H9 (cell line): ENCODE data around the gene WWC2. TPM values are rescaled to one million over a fixed set of nuclear protein-coding genes. Genes with fewer than 3 reads are reported as not detected.

Experiments used
- DNase-seq: peaks from one replicate; pipeline ENCODE4 v3.0.0-alpha.2; 2017
- H2AFZ ChIP-seq: one replicate; pipeline ENCODE4 v1.6.1; 2013; ENCODE audit warnings: mild to moderate bottlenecking, low read length, control low read depth, moderate library complexity
- H2AK5ac ChIP-seq: 2 replicates; pipeline ENCODE4 v1.6.1; 2013; ENCODE audit warnings: low read length, control low read depth, mixed read lengths; ENCODE audit not compliant: insufficient read length
- H2BK120ac ChIP-seq: one replicate; pipeline ENCODE4 v1.6.1; 2013; ENCODE audit warnings: low read depth, mild to moderate bottlenecking, low read length, control low read depth, inconsistent platforms; ENCODE audit not compliant: poor library complexity, severe bottlenecking
- H2BK12ac ChIP-seq: 2 replicates; pipeline ENCODE4 v1.6.1; 2013; ENCODE audit warnings: low read length, control low read depth, mixed read lengths, low read depth; ENCODE audit not compliant: insufficient read length
- H2BK15ac ChIP-seq: 2 replicates; pipeline ENCODE4 v1.6.1; 2013; ENCODE audit warnings: low read depth, low read length, control low read depth
- H2BK20ac ChIP-seq: one replicate; pipeline ENCODE4 v1.6.1; 2013; ENCODE audit warnings: low read depth, mild to moderate bottlenecking, low read length, control low read depth, inconsistent platforms; ENCODE audit not compliant: poor library complexity, severe bottlenecking
- H2BK5ac ChIP-seq: 2 replicates; pipeline ENCODE4 v1.6.1; 2013; ENCODE audit warnings: low read length, control low read depth, mixed read lengths; ENCODE audit not compliant: insufficient read length
- H3K14ac ChIP-seq: 2 replicates; pipeline ENCODE4 v1.6.1; 2013; ENCODE audit warnings: low read length, control low read depth; ENCODE audit not compliant: insufficient read depth
- H3K18ac ChIP-seq: 2 replicates; pipeline ENCODE4 v1.6.1; 2013; ENCODE audit warnings: low read depth, mild to moderate bottlenecking, mixed read lengths, low read length, control low read depth; ENCODE audit not compliant: insufficient read length
- H3K23ac ChIP-seq: 2 replicates; pipeline ENCODE4 v1.6.1; 2013; ENCODE audit warnings: low read length, control low read depth, mixed read lengths, low read depth; ENCODE audit not compliant: insufficient read length
- H3K23me2 ChIP-seq: 2 replicates; pipeline ENCODE4 v1.6.1; 2013; ENCODE audit warnings: low read depth, mild to moderate bottlenecking, mixed read lengths, low read length, control low read depth; ENCODE audit not compliant: insufficient read length, poor library complexity, severe bottlenecking
- H3K27ac ChIP-seq: 2 replicates; pipeline ENCODE4 v1.5.1; 2013; ENCODE audit warnings: low read length, control low read depth, mixed read lengths, low read depth; ENCODE audit not compliant: insufficient read length
- H3K27me3 ChIP-seq: 2 replicates; pipeline ENCODE4 v1.6.1; 2013; ENCODE audit warnings: low read length, control low read depth, inconsistent platforms; ENCODE audit not compliant: insufficient read depth
- H3K4ac ChIP-seq: 2 replicates; pipeline ENCODE4 v1.6.1; 2013; ENCODE audit warnings: low read depth, mild to moderate bottlenecking, control low read depth, inconsistent platforms, low read length, moderate library complexity
- H3K4me1 ChIP-seq: 2 replicates; pipeline ENCODE4 v1.6.1; 2013; ENCODE audit warnings: low read length, control low read depth, inconsistent platforms; ENCODE audit not compliant: insufficient read depth
- H3K4me2 ChIP-seq: 2 replicates; pipeline ENCODE4 v1.6.1; 2013; ENCODE audit warnings: low read length, control low read depth, mixed read lengths; ENCODE audit not compliant: insufficient read length, insufficient read depth
- H3K56ac ChIP-seq: 2 replicates; pipeline ENCODE4 v1.6.1; 2013; ENCODE audit warnings: low read depth, mild to moderate bottlenecking, mixed read lengths, low read length, control low read depth; ENCODE audit not compliant: insufficient read length
- H3K79me1 ChIP-seq: 2 replicates; pipeline ENCODE4 v1.6.1; 2013; ENCODE audit warnings: low read depth, mild to moderate bottlenecking, moderate library complexity, low read length, control low read depth, inconsistent platforms; ENCODE audit not compliant: insufficient read depth, poor library complexity, severe bottlenecking
- H3K79me2 ChIP-seq: 2 replicates; pipeline ENCODE4 v1.6.1; 2013; ENCODE audit warnings: low read length, control low read depth, inconsistent platforms; ENCODE audit not compliant: insufficient read depth
- H3K9ac ChIP-seq: 2 replicates; pipeline ENCODE4 v1.6.1; 2013; ENCODE audit warnings: low read length, control low read depth, mixed read lengths; ENCODE audit not compliant: insufficient read length; ENCODE audit errors: extremely low read depth
- H3K9me3 ChIP-seq: one replicate; pipeline ENCODE4 v1.6.1; 2013; ENCODE audit warnings: low read depth, low read length, inconsistent platforms; ENCODE audit not compliant: control insufficient read depth
- H3T11ph ChIP-seq: one replicate; pipeline ENCODE4 v1.6.1; 2013; ENCODE audit warnings: mild to moderate bottlenecking, low read length, control low read depth, inconsistent platforms
- H4K20me1 ChIP-seq: one replicate; pipeline ENCODE4 v1.6.1; 2013; ENCODE audit not compliant: control insufficient read depth, insufficient read length, insufficient read depth
- H4K5ac ChIP-seq: 2 replicates; pipeline ENCODE4 v1.6.1; 2013; ENCODE audit warnings: low read depth, mild to moderate bottlenecking, mixed read lengths, low read length, control low read depth; ENCODE audit not compliant: insufficient read length
- H4K8ac ChIP-seq: replicated peaks from 2 replicates; pipeline ENCODE4 v1.6.1; 2013; ENCODE audit warnings: low read length, control low read depth, mixed read lengths, low read depth; ENCODE audit not compliant: insufficient read length
- H4K91ac ChIP-seq: 2 replicates; pipeline ENCODE4 v1.6.1; 2013; ENCODE audit warnings: low read depth, mild to moderate bottlenecking, moderate library complexity, mixed read lengths, low read length, control low read depth; ENCODE audit not compliant: insufficient read length
- H3K27ac Mint-ChIP-seq, 3 experiments: 2 replicates in 2 of 3; 3 replicates in 1 of 3; pipeline ENCODE4 v1.8.0; 2020 to 2021; ENCODE audit warnings: mixed read lengths in 3 of 3, mild to moderate bottlenecking in 1 of 3, moderate library complexity in 1 of 3
- H3K27me3 Mint-ChIP-seq: 2 replicates; pipeline ENCODE4 v1.8.0; 2021; ENCODE audit warnings: low read depth, mild to moderate bottlenecking, moderate library complexity, mixed read lengths
- H3K36me3 Mint-ChIP-seq, 3 experiments: 2 replicates in 2 of 3; 3 replicates in 1 of 3; pipeline ENCODE4 v1.8.0; 2020 to 2021; ENCODE audit warnings: low read depth in 3 of 3, mixed read lengths in 3 of 3; ENCODE audit not compliant: insufficient read depth in 1 of 3
- H3K4me1 Mint-ChIP-seq, 2 experiments: 2 replicates each; pipeline ENCODE4 v1.8.0; 2020; ENCODE audit warnings: mixed read lengths in 2 of 2
- H3K4me3 Mint-ChIP-seq, 2 experiments: 2 replicates in 1 of 2; 3 replicates in 1 of 2; pipeline ENCODE4 v1.8.0; 2020 to 2021; ENCODE audit warnings: mild to moderate bottlenecking in 2 of 2, mixed read lengths in 2 of 2, moderate library complexity in 1 of 2
- H3K9me3 Mint-ChIP-seq, 2 experiments: 2 replicates in 1 of 2; 3 replicates in 1 of 2; pipeline ENCODE4 v1.8.0; 2020; ENCODE audit warnings: mild to moderate bottlenecking in 2 of 2, mixed read lengths in 2 of 2, moderate library complexity in 1 of 2
- WGBS: extraction: QIAGEN DNeasy Blood & Tissue Kit; methylation state at CpG from one replicate; pipeline ENCODE4 v1.1.7; 2013; ENCODE audit warnings: missing lambda C conversion rate, low lambda C conversion rate, mixed read lengths; ENCODE audit not compliant: insufficient read length; ENCODE audit errors: extremely low coverage; 5-methylcytosine and 5-hydroxymethylcytosine counted together
- total RNA-seq: library from RNA; stranded (reverse); gene quantifications from 2 replicates; pipeline ENCODE4 v1.2.1, GENCODE V29; 2021
- TF ChIP-seq, protein P1 (sequence below): fragments of 200-600 bp; sonication (generic); conservative IDR thresholded peaks from 3 replicates; pipeline ENCODE4 v1.8.0; 2021; ENCODE audit warnings: antibody characterized with exemption, mild to moderate bottlenecking

Gene WWC2
- total RNA-seq, 1 experiment from 2014 or later: 106 TPM

- H3K9me3 ChIP-seq: no peaks in the 10 kb centered on the region
- no peaks in the 10 kb centered on the region for H3K4me1 Mint-ChIP-seq
- H3K9me3 Mint-ChIP-seq: no peaks in the 10 kb centered on the region
These were observed 200.4 kb downstream of the WWC2 start for GRCh38 chr4:183299464-183299863.

More at GRCh38 chr4:183299464-183299863, 200.4 kb downstream of the WWC2 start:
- Histone ChIP-seq H3K18ac (no peak overlapping the region), H3K27ac (no peak overlapping the region), H3K79me2 (no peaks in the 10 kb centered on the region), H3K27me3 (no peaks in the 10 kb centered on the region), H3K23me2 (no peaks in the 10 kb centered on the region), H2BK5ac (no peak overlapping the region), H3K4me1 (no peaks in the 10 kb centered on the region), H4K20me1 (no peaks in the 10 kb centered on the region), H2AFZ (no peak overlapping the region), H3T11ph (no peak overlapping the region), H2AK5ac (no peak overlapping the region), H3K56ac (no peak overlapping the region), H4K8ac (no peak overlapping the region), H2BK12ac (no peak overlapping the region), H3K9ac (no peak overlapping the region), H2BK15ac (no peak overlapping the region), H4K91ac (no peak overlapping the region), H3K79me1 (no peaks in the 10 kb centered on the region), H3K4me2 (no peak overlapping the region), H4K5ac (no peak overlapping the region), H3K23ac (no peak overlapping the region), H3K4ac (no peak overlapping the region), H3K14ac (no peak overlapping the region), H2BK120ac (no peak overlapping the region), H2BK20ac (no peak overlapping the region)
- no peak for DNase-seq
- H3K36me3 Mint-ChIP-seq: peaks cover 25 to 59% (median 50%) of the 10 kb centered on the region in 3 experiments
- H3K27me3 Mint-ChIP-seq: no peaks in the 10 kb centered on the region
- TF ChIP-seq, protein P1, sequence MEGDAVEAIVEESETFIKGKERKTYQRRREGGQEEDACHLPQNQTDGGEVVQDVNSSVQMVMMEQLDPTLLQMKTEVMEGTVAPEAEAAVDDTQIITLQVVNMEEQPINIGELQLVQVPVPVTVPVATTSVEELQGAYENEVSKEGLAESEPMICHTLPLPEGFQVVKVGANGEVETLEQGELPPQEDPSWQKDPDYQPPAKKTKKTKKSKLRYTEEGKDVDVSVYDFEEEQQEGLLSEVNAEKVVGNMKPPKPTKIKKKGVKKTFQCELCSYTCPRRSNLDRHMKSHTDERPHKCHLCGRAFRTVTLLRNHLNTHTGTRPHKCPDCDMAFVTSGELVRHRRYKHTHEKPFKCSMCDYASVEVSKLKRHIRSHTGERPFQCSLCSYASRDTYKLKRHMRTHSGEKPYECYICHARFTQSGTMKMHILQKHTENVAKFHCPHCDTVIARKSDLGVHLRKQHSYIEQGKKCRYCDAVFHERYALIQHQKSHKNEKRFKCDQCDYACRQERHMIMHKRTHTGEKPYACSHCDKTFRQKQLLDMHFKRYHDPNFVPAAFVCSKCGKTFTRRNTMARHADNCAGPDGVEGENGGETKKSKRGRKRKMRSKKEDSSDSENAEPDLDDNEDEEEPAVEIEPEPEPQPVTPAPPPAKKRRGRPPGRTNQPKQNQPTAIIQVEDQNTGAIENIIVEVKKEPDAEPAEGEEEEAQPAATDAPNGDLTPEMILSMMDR: no peak
- WGBS: no CpG with 5 or more reads among the region's 2 CpGs
- peak overlapping the region in 2 of 3 experiments; percentile 2 to 56; a peak in 2 of 7 replicates for H3K27ac Mint-ChIP-seq
- no peak overlapping the region for H3K4me3 Mint-ChIP-seq
